ENCODE data around the gene TMEM80. TPM values are rescaled to one million over a fixed set of nuclear protein-coding genes. Genes with fewer than 3 reads are reported as not detected.

TMEM80 gene
- total and polyA plus RNA-seq, 2 of the 8 experiments (the other 6 are each of a cell fraction or from before 2014, with no cell fraction given), result 8.0 to 16.3 TPM

- TF ChIP-seq POU5F1 (IDR thresholded peaks at IDR 0.05; ENCODE audit: low read depth, low read length) (no peak), CTCF (IDR thresholded peaks at IDR 0.05; ENCODE audit: control extremely low read depth in 1 of 3, insufficient read depth in 1 of 3, low read depth in 1 of 3, low read length in 3 of 3) (peak in 1 of 3 experiments; percentile 4; a peak in 1 of 4 replicates), CHD7 (IDR thresholded peaks at IDR 0.05; ENCODE audit: insufficient replicate concordance, low read length) (no peak), SIX5 (IDR thresholded peaks at IDR 0.05; ENCODE audit: low read depth, low read length) (no peak), MAFK (IDR thresholded peaks at IDR 0.05; ENCODE audit: low read depth, low read length) (no peak), SIRT6 (IDR thresholded peaks at IDR 0.05; ENCODE audit: low read length) (no peak), USF2 (IDR thresholded peaks at IDR 0.05; ENCODE audit: low read length) (peak; percentile 55)
Observed at GRCh38 chr11:694563-695287, 891 bp upstream of the TMEM80 start, which contains the start of gene DEAF1 (continued).
